Stimulated activated naive CD8-positive, alpha-beta T cell treated with anti-CD3 and anti-CD28 coated beads, Interleukin-15, Interleukin-2, amounts not matched to agents 100 ng/mL and 50 ng/mL, for 24 hours (primary cell): ENCODE data around the gene FAM204A.

Source experiments
- H3K27ac Mint-ChIP-seq: one replicate; pipeline ENCODE4 v1.8.0; 2021; ENCODE audit warnings: mild to moderate bottlenecking, mixed read lengths
- H3K27me3 Mint-ChIP-seq: one replicate; pipeline ENCODE4 v1.8.0; 2021; ENCODE audit warnings: mixed read lengths
- H3K36me3 Mint-ChIP-seq: one replicate; pipeline ENCODE4 v1.8.0; 2021; ENCODE audit warnings: low read depth, mixed read lengths
- H3K4me1 Mint-ChIP-seq: one replicate; pipeline ENCODE4 v1.8.0; 2021; ENCODE audit warnings: low read depth, mixed read lengths
- H3K4me3 Mint-ChIP-seq: one replicate; pipeline ENCODE4 v1.8.0; 2021; ENCODE audit warnings: mild to moderate bottlenecking, mixed read lengths
- H3K9me3 Mint-ChIP-seq: one replicate; pipeline ENCODE4 v1.8.0; 2021; ENCODE audit warnings: mixed read lengths

The FAM204A gene

DNA sequence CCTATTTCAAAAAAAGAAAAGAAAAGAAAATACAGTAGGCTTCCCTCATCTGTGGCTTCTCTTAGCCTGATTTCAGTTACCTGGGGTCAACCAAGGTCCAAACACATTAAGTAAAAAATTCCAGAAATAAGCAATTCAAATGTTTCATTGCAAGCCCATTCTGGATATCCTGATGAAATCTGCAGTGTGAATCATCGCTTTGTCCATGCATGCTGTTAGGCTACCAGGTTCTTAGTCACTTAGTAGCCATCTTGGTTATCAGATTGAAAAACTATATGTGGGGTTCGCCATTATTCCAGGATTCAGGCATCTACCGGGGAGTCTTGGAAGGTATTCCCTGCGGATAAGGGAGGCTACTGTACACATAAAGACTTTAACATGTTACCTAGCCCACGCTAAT lies 991 bp upstream of the FAM204A start:
- H3K4me1 Mint-ChIP-seq = peaks cover 52% of the 10 kb centered on the region
- peak overlapping the region; percentile 52 for H3K4me3 Mint-ChIP-seq
- peaks cover 3% of the 10 kb centered on the region for H3K27me3 Mint-ChIP-seq
- H3K27ac Mint-ChIP-seq = no peak overlapping the region
- H3K36me3 Mint-ChIP-seq = peaks cover 17% of the 10 kb centered on the region
- H3K9me3 Mint-ChIP-seq = no peaks in the 10 kb centered on the region

GRCh38 chr10:118342638-118343020 lies 505 bp upstream of the FAM204A start:
- Mint-ChIP-seq H3K27ac (peak overlapping the region; percentile 95), H3K27me3 (peaks cover 3% of the 10 kb centered on the region), H3K4me1 (peaks cover 54% of the 10 kb centered on the region), H3K4me3 (peak overlapping the region; percentile 93), H3K9me3 (no peaks in the 10 kb centered on the region), H3K36me3 (peaks cover 17% of the 10 kb centered on the region)

- H3K27me3 Mint-ChIP-seq = no peaks in the 10 kb centered on the region
- peaks cover 59% of the 10 kb centered on the region for H3K4me1 Mint-ChIP-seq
- H3K4me3 Mint-ChIP-seq = peak overlapping the region; percentile 93
- no peaks in the 10 kb centered on the region for H3K9me3 Mint-ChIP-seq
- peaks cover 25% of the 10 kb centered on the region for H3K36me3 Mint-ChIP-seq
- H3K27ac Mint-ChIP-seq = no peak overlapping the region
These were observed 1.6 kb downstream of the FAM204A start for GRCh38 chr10:118340486-118340885.

DNA sequence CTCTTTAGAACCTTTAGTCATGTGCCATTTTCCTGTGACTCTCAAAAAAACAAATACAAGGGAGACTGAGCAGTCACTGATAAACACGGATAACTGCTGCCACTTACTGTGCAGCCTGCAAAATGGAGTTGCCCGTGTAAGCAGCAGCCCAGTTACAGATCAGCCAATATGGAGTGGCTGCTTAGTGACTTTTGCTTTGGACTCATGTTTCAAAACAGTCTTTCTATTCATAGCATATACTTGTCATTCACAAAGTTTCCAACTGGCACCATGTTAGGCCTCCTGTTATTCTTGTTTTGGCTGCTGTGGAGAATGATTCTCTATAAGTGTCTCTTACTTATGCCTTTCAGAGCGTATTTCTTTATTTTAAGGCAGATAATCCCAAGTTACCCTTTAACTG lies 3.0 kb downstream of the FAM204A start:
- Mint-ChIP-seq H3K27ac (no peak overlapping the region), H3K4me3 (no peak overlapping the region), H3K36me3 (peaks cover 37% of the 10 kb centered on the region), H3K27me3 (no peaks in the 10 kb centered on the region), H3K4me1 (peaks cover 57% of the 10 kb centered on the region), H3K9me3 (no peaks in the 10 kb centered on the region)

- peaks cover 54% of the 10 kb centered on the region for H3K36me3 Mint-ChIP-seq
- peaks cover 44% of the 10 kb centered on the region for H3K4me1 Mint-ChIP-seq
- no peaks in the 10 kb centered on the region for H3K9me3 Mint-ChIP-seq
- no peak overlapping the region for H3K27ac Mint-ChIP-seq
- no peaks in the 10 kb centered on the region for H3K27me3 Mint-ChIP-seq
- no peak overlapping the region for H3K4me3 Mint-ChIP-seq
These were observed 4.8 kb downstream of the FAM204A start for GRCh38 chr10:118337356-118337755.

GRCh38 chr10:118333871-118334270 lies 8.3 kb downstream of the FAM204A start:
- Mint-ChIP-seq H3K9me3 (no peaks in the 10 kb centered on the region), H3K4me1 (peaks cover 26% of the 10 kb centered on the region), H3K36me3 (peaks cover 62% of the 10 kb centered on the region), H3K27me3 (no peaks in the 10 kb centered on the region), H3K4me3 (no peak overlapping the region), H3K27ac (no peak overlapping the region)

DNA sequence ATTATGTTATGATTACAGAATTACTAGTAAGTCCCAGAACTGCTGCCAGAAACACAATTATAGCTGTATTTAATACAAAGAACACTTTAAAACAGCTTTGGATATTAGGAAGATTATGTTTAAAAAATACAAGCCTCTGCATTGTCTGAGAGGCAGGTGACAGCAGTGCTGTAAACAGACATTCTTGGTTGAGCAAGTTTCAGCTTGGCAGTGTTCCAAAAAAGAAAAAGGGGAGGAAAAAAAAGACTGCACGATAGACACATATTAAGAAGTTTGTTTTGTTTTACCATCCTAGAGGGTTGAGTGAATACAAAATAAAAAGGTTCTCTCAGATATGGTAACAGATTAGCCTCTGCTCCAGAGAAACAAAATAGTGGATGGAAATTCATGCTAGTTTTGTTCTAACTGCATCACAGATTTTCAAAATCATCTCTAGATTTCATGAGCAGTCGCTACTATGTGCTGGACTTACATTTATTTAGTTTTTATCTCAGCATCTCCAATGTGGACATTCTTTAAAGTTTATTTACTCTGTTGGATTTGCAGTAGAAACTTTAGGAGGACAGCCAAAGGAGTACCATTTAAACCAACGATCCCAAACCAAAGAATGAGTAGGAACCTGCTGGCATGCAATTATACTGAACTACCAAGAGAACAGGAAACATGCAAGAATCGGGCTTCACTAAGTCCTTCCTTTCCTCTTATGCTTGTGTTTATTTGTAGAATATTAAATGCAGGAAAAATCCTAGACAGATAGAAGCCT lies 9.0 kb downstream of the FAM204A start:
- Mint-ChIP-seq H3K27ac (no peak overlapping the region), H3K36me3 (peaks cover 62% of the 10 kb centered on the region), H3K9me3 (no peaks in the 10 kb centered on the region), H3K27me3 (no peaks in the 10 kb centered on the region), H3K4me1 (peaks cover 19% of the 10 kb centered on the region), H3K4me3 (no peak overlapping the region)

DNA sequence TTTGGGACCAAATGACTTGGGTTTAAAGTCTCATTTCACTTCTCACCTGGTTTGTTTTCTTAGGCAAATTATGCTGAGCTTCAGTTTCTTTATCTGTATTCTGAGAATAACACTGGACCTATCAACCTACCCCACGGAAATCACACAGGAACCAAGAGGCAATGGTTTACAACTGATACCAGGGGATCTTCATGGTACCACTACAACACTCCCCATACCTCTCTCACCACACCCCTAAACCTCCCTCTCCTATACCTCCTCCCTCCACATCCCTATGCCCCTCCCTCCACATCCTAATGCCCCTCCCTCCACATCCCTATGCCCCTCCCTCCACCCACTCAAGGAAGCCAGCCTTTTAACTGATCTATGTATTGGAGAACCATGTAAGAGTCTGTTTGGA lies 9.9 kb downstream of the FAM204A start:
- Mint-ChIP-seq H3K36me3 (peaks cover 67% of the 10 kb centered on the region), H3K27ac (no peak overlapping the region), H3K4me1 (peaks cover 13% of the 10 kb centered on the region), H3K27me3 (no peaks in the 10 kb centered on the region), H3K4me3 (no peak overlapping the region), H3K9me3 (no peaks in the 10 kb centered on the region)

- Mint-ChIP-seq H3K4me3 (no peak overlapping the region), H3K27ac (peak overlapping the region; percentile 82), H3K9me3 (no peaks in the 10 kb centered on the region), H3K4me1 (peaks cover 12% of the 10 kb centered on the region), H3K36me3 (peaks cover 68% of the 10 kb centered on the region), H3K27me3 (no peaks in the 10 kb centered on the region)
These were observed 11.6 kb downstream of the FAM204A start for GRCh38 chr10:118330295-118331076.

DNA sequence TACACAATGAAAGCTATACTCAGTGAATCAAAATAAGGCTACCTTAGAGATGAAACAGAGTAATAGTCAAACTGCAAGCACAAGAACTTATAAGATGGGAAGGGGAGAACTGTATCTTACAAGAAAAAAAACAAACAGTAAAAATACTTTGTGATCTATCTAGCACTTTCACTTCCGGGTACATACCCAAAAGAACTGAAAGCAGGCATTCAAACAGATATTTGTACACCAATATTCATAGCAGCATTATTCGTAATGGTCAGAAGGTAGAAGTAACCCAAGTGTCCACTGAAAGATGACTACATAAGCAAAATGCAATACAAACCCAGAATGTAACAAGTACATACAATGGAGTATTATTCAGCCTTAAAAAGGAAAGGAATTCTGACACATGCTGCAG lies 18.0 kb downstream of the FAM204A start:
- H3K4me1 Mint-ChIP-seq = no peaks in the 10 kb centered on the region
- H3K27ac Mint-ChIP-seq = no peak overlapping the region
- H3K36me3 Mint-ChIP-seq = peaks cover 73% of the 10 kb centered on the region
- H3K27me3 Mint-ChIP-seq = no peaks in the 10 kb centered on the region
- H3K4me3 Mint-ChIP-seq = no peak overlapping the region
- no peaks in the 10 kb centered on the region for H3K9me3 Mint-ChIP-seq

- Mint-ChIP-seq H3K4me1 (no peaks in the 10 kb centered on the region), H3K9me3 (no peaks in the 10 kb centered on the region), H3K36me3 (peaks cover 65% of the 10 kb centered on the region), H3K27me3 (no peaks in the 10 kb centered on the region), H3K4me3 (no peak overlapping the region), H3K27ac (no peak overlapping the region)
These were observed 20.2 kb downstream of the FAM204A start for GRCh38 chr10:118321724-118322575.

DNA sequence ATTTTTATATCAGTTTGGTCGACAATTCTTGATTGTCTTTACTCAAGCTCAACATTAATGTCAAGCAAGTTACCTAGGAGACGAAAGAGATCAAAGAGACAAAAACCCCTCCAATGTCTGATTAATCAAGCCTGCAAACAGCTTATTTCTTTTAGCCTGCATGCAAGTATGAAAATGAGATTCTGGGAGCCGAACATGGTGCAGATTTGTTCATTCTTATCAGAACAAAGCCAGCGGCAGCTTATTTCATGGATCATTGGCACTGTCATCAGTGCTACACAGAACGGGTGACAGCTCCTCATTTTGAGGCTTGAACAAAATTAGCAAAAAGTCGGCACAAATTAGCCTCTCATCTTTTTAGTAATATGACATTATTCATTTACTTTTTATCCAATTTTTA lies 26.5 kb downstream of the FAM204A start:
- H3K27me3 Mint-ChIP-seq = no peaks in the 10 kb centered on the region
- peaks cover 44% of the 10 kb centered on the region for H3K36me3 Mint-ChIP-seq
- H3K4me3 Mint-ChIP-seq = no peak overlapping the region
- no peaks in the 10 kb centered on the region for H3K4me1 Mint-ChIP-seq
- no peak overlapping the region for H3K27ac Mint-ChIP-seq
- no peaks in the 10 kb centered on the region for H3K9me3 Mint-ChIP-seq

- Mint-ChIP-seq H3K27me3 (no peaks in the 10 kb centered on the region), H3K36me3 (peaks cover 45% of the 10 kb centered on the region), H3K9me3 (no peaks in the 10 kb centered on the region), H3K4me3 (no peak overlapping the region), H3K27ac (no peak overlapping the region), H3K4me1 (no peaks in the 10 kb centered on the region)
These were observed 27.2 kb downstream of the FAM204A start for GRCh38 chr10:118314882-118315281.

DNA sequence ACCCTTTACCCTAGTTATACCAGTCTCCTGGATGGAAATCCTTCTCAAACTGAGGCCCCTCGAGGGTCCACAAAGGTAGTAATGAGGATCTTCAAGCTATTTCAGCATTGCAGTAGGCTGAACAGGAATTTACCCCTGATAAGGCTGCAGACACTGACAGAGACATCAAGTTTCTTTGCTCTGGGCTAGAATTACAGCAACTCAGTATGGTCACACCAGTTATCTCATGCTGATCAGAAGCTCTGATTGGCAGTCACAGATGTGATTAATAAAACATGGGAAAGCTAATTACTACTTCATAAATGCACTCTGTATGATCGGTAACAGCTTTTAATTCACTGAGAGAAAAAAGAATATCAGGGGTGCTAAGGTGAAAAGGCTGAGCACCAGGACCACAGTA lies 30.6 kb downstream of the FAM204A start:
- no peaks in the 10 kb centered on the region for H3K4me1 Mint-ChIP-seq
- H3K27ac Mint-ChIP-seq = no peak overlapping the region
- no peaks in the 10 kb centered on the region for H3K9me3 Mint-ChIP-seq
- no peak overlapping the region for H3K4me3 Mint-ChIP-seq
- H3K27me3 Mint-ChIP-seq = no peaks in the 10 kb centered on the region
- peaks cover 63% of the 10 kb centered on the region for H3K36me3 Mint-ChIP-seq

DNA sequence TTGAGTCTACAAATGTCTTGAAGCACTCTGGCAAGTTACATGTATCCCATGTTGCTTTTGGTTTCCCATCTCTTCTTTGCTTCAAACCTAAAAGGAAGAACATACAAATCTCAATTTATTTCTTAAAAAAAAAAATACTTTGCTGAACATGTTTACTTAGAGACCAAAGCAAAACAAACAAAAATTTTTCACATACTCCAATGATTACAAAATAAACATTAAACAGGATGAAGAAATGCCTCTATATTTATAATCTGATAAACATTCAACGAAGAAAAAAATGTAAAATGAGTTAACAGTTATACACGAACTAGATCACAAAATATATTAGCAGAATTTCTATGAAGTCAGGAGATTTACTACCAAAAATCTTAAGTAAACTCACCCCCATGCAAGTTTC lies 31.3 kb downstream of the FAM204A start:
- no peak overlapping the region for H3K27ac Mint-ChIP-seq

More for the DNA sequence above, 31.3 kb downstream of the FAM204A start:
- Mint-ChIP-seq H3K4me3 (no peak overlapping the region), H3K36me3 (peaks cover 70% of the 10 kb centered on the region), H3K4me1 (no peaks in the 10 kb centered on the region), H3K9me3 (no peaks in the 10 kb centered on the region), H3K27me3 (no peaks in the 10 kb centered on the region)
